Measurements from ENCODE around the gene DNAJB9.

- TF ChIP-seq CTCF (conservative IDR thresholded peaks at IDR 0.05) (no peak), ZFX (IDR thresholded peaks at IDR 0.05) (no peak)
These were observed 783 bp upstream of the DNAJB9 start for GRCh38 chr7:108568801-108569380.

Measured in C4-2B (cell line).